ENCODE measurements around the gene SLC9A9.
A peak's percentile ranks its signal among the peaks of the same experiment; 100 is the strongest.

SLC9A9 gene

DNA sequence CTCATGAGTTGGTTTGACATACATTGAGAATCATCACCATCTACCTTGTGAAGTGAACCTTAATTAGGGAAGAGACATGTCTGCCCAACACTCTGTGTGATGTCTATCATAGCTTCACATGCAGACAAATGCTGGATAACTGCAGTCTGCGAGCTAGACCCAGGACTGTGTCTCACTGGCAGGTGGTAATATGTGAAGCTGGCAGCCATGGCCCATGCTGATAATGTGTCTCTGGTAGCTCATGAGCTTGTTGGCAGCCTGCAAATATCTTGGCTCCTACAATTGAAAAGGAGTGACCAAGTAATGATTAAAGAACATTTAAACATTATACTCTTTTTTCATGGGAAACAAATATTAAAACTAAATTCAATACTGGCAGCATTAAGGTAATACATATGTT lies 493.9 kb downstream of the SLC9A9 start:
- Histone ChIP-seq H3K27ac (ENCODE audit: low read depth, low read length) (no peak overlapping the region), H3K27me3 (ENCODE audit: insufficient read depth, low read length, poor library complexity) (no peaks in the 10 kb centered on the region), H4K5ac (ENCODE audit: low read length) (no peak overlapping the region), H4K8ac (ENCODE audit: low read depth, low read length) (no peak overlapping the region), H3K4ac (ENCODE audit: low read depth, low read length) (no peak overlapping the region), H3K4me1 (ENCODE audit: control insufficient read depth, low read depth, low read length) (peaks cover 4% of the 10 kb centered on the region), H2BK5ac (ENCODE audit: low read length) (no peak overlapping the region), H3K9ac (ENCODE audit: low read length) (no peak overlapping the region), H3K18ac (ENCODE audit: low read length) (no peak overlapping the region), H3K4me3 (ENCODE audit: low read length) (no peak overlapping the region), H3K79me2 (ENCODE audit: control insufficient read depth, insufficient read depth, low read length) (no peaks in the 10 kb centered on the region), H2AK5ac (ENCODE audit: low read length) (no peak overlapping the region), H2BK120ac (ENCODE audit: low read depth, low read length) (no peak overlapping the region), H3K4me2 (ENCODE audit: low read length) (no peak overlapping the region), H3K23ac (ENCODE audit: low read length) (no peak overlapping the region), H3K56ac (ENCODE audit: low read length) (no peak overlapping the region), H3K79me1 (ENCODE audit: low read length) (no peaks in the 10 kb centered on the region), H3K36me3 (ENCODE audit: control insufficient read depth, insufficient read depth, low read length) (no peaks in the 10 kb centered on the region), H2BK15ac (replicated peaks; ENCODE audit: low read depth) (no peak overlapping the region)
- DNase-seq: no peak
- WGBS (ENCODE audit: extremely low coverage, insufficient coverage, low lambda C conversion rate): no CpG with 5 or more reads among the region's 1 CpG

DNA sequence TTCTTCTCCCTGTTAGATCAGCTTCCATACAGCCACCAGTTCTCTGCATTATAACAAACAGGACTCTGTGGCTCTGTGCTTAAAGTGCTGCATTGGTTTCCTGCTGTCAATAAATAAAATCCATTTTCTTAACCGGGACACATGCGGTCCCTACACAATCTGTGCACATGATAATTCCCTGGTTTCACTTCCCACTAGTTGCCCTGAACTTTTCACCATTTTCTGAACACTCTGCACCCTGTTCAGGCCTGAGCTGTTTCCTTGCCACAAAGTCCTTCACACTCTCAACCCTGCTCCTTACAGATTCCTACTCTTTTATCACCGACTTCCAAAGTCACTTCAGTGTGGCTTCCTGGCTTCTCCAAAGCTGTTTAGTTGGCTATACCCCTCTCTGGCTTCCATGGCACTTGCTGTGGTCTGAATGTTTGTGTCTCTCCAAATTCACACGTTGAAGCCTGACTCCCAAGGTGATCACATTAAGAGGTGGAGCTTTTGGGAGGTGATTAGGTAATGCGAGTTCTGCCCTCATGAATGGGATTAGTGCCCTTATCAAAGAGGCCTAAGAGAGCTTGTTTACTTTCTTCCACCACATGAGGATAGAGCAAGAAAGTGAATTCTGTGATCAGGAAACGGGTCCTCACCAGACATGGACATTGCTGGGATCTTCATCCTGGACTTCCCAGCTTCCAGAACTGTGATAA lies 495.3 kb downstream of the SLC9A9 start:
- no peak overlapping the region for H4K8ac ChIP-seq (ENCODE audit: low read depth, low read length)
- H3K4me2 ChIP-seq (ENCODE audit: low read length): no peak overlapping the region
- no peak overlapping the region for H2BK120ac ChIP-seq (ENCODE audit: low read depth, low read length)
- H3K79me1 ChIP-seq (ENCODE audit: low read length): no peaks in the 10 kb centered on the region
- no peaks in the 10 kb centered on the region for H3K36me3 ChIP-seq (ENCODE audit: control insufficient read depth, insufficient read depth, low read length)
- no CpG with 5 or more reads among the region's 6 CpGs for WGBS (ENCODE audit: extremely low coverage, insufficient coverage, low lambda C conversion rate)
- no peak overlapping the region for H3K27ac ChIP-seq (ENCODE audit: low read depth, low read length)
- no peak overlapping the region for H3K9ac ChIP-seq (ENCODE audit: low read length)
- H4K5ac ChIP-seq (ENCODE audit: low read length): no peak overlapping the region
- no peak overlapping the region for H3K4ac ChIP-seq (ENCODE audit: low read depth, low read length)
- no peaks in the 10 kb centered on the region for H3K79me2 ChIP-seq (ENCODE audit: control insufficient read depth, insufficient read depth, low read length)
- no peak overlapping the region for H2BK15ac ChIP-seq (replicated peaks; ENCODE audit: low read depth)
- H3K4me1 ChIP-seq (ENCODE audit: control insufficient read depth, low read depth, low read length): peaks cover 4% of the 10 kb centered on the region
- no peak overlapping the region for H2BK5ac ChIP-seq (ENCODE audit: low read length)
- H2AK5ac ChIP-seq (ENCODE audit: low read length): no peak overlapping the region
- H3K27me3 ChIP-seq (ENCODE audit: insufficient read depth, low read length, poor library complexity): no peaks in the 10 kb centered on the region
- peak; percentile 85 for DNase-seq
- H3K23ac ChIP-seq (ENCODE audit: low read length): no peak overlapping the region
- no peak overlapping the region for H3K56ac ChIP-seq (ENCODE audit: low read length)
- no peak overlapping the region for H3K4me3 ChIP-seq (ENCODE audit: low read length)
- no peak overlapping the region for H3K18ac ChIP-seq (ENCODE audit: low read length)

DNA sequence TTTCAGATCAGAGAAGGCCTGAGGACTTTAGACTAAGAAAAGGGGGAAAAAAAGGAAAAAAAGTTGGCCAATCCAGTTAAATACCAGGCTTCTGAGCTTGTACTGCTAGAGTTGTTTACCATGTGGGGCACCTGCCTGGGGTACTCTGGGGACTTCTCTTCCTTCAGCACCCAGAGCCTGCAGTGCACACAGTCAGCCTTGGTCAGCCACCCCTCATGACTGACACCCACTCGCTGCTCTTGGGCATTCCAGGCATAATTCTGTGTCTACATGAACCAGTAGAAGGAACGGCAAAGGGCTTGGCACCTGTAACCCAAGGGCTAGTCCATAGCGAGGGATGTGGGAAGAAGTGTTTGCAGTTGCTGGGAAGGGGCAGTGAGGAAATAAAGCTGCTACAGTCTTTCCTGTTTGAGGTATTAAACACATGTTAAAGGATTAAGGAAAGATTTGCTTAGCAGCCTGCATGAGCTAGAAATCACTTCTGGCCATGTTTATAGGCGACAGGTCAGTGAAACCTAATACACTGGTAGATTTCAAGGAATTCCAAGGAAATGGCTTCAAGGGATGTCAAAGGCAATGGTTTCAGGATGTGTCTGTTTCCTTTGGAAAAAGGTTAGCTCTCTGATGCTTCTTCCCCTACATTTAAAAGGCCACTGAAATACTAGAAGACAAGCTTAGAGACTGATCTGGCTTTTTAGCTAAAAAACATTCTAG lies 496.2 kb downstream of the SLC9A9 start:
- Histone ChIP-seq H2BK15ac (replicated peaks; ENCODE audit: low read depth) (no peak overlapping the region), H2BK120ac (ENCODE audit: low read depth, low read length) (no peak overlapping the region), H4K8ac (ENCODE audit: low read depth, low read length) (no peak overlapping the region), H4K5ac (ENCODE audit: low read length) (no peak overlapping the region), H3K4me1 (ENCODE audit: control insufficient read depth, low read depth, low read length) (peaks cover 4% of the 10 kb centered on the region), H3K56ac (ENCODE audit: low read length) (no peak overlapping the region), H3K27me3 (ENCODE audit: insufficient read depth, low read length, poor library complexity) (no peaks in the 10 kb centered on the region), H2BK5ac (ENCODE audit: low read length) (no peak overlapping the region), H3K4me2 (ENCODE audit: low read length) (no peak overlapping the region), H3K23ac (ENCODE audit: low read length) (no peak overlapping the region), H3K79me1 (ENCODE audit: low read length) (no peaks in the 10 kb centered on the region), H3K79me2 (ENCODE audit: control insufficient read depth, insufficient read depth, low read length) (no peaks in the 10 kb centered on the region), H3K36me3 (ENCODE audit: control insufficient read depth, insufficient read depth, low read length) (no peaks in the 10 kb centered on the region), H3K9ac (ENCODE audit: low read length) (no peak overlapping the region), H3K4me3 (ENCODE audit: low read length) (no peak overlapping the region), H3K27ac (ENCODE audit: low read depth, low read length) (no peak overlapping the region), H2AK5ac (ENCODE audit: low read length) (no peak overlapping the region), H3K4ac (ENCODE audit: low read depth, low read length) (no peak overlapping the region), H3K18ac (ENCODE audit: low read length) (no peak overlapping the region)
- no CpG with 5 or more reads among the region's 4 CpGs for WGBS (ENCODE audit: extremely low coverage, insufficient coverage, low lambda C conversion rate)
- peak; percentile 3 for DNase-seq

DNA sequence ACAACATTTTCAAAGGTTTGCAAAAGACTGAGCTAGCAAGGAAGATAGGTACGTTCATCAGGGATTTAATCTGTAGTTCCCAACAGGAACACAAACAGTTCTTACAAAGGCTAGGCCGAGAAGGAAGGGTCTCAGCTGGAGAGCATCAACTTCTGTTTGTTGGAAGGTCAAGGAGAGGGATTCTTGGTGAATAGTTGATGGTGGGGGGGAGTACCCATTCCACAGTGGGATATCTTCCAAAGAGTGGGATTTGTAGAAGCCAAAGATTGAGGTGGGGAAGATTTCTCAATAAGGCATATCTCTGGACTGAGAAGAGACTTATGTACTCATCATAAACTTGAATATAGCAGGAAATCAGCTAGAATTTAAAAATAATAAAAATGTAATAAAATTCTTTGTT lies 496.9 kb downstream of the SLC9A9 start:
- Histone ChIP-seq H3K4me3 (ENCODE audit: low read length) (no peak overlapping the region), H3K27ac (ENCODE audit: low read depth, low read length) (no peak overlapping the region)
- WGBS (ENCODE audit: extremely low coverage, insufficient coverage, low lambda C conversion rate): no CpG with 5 or more reads among the region's 2 CpGs

DNA sequence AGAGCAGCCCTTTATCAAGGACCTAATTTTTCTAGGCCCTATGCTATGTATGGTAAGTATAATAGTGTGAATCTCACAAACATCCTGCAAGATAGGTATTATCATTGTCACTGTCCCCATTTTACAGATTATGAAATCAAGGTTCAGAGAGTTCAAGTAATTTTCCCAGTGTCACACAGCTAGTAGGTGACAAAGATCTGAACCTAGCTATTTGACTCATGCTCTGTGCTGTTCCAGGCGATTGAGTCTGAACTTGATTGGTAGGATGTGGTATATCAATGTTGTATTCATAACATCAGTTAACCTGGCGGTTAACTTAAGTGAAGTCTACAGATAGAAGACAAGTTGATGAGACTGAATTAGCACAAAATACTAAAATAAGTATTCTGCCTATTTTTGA lies 498.8 kb downstream of the SLC9A9 start:
- no peaks in the 10 kb centered on the region for H3K27me3 ChIP-seq (ENCODE audit: insufficient read depth, low read length, poor library complexity)
- H3K9ac ChIP-seq (ENCODE audit: low read length): no peak overlapping the region
- no peak overlapping the region for H4K8ac ChIP-seq (ENCODE audit: low read depth, low read length)
- no peaks in the 10 kb centered on the region for H3K79me2 ChIP-seq (ENCODE audit: control insufficient read depth, insufficient read depth, low read length)
- H3K23ac ChIP-seq (ENCODE audit: low read length): no peak overlapping the region
- no peaks in the 10 kb centered on the region for H3K36me3 ChIP-seq (ENCODE audit: control insufficient read depth, insufficient read depth, low read length)
- no peaks in the 10 kb centered on the region for H3K79me1 ChIP-seq (ENCODE audit: low read length)
- H3K4me3 ChIP-seq (ENCODE audit: low read length): no peak overlapping the region
- H3K56ac ChIP-seq (ENCODE audit: low read length): no peak overlapping the region
- H3K18ac ChIP-seq (ENCODE audit: low read length): no peak overlapping the region
- H3K4ac ChIP-seq (ENCODE audit: low read depth, low read length): no peak overlapping the region
- no peak for DNase-seq
- H2AK5ac ChIP-seq (ENCODE audit: low read length): no peak overlapping the region
- no peak overlapping the region for H2BK120ac ChIP-seq (ENCODE audit: low read depth, low read length)
- H2BK5ac ChIP-seq (ENCODE audit: low read length): no peak overlapping the region
- no peak overlapping the region for H3K27ac ChIP-seq (ENCODE audit: low read depth, low read length)
- no peak overlapping the region for H4K5ac ChIP-seq (ENCODE audit: low read length)
- H3K4me1 ChIP-seq (ENCODE audit: control insufficient read depth, low read depth, low read length): peaks cover 4% of the 10 kb centered on the region
- H2BK15ac ChIP-seq (replicated peaks; ENCODE audit: low read depth): no peak overlapping the region
- no CpG with 5 or more reads among the region's 2 CpGs for WGBS (ENCODE audit: extremely low coverage, insufficient coverage, low lambda C conversion rate)
- no peak overlapping the region for H3K4me2 ChIP-seq (ENCODE audit: low read length)

More for the DNA sequence above, 496.9 kb downstream of the SLC9A9 start:
- H2BK15ac ChIP-seq (replicated peaks; ENCODE audit: low read depth): no peak overlapping the region
- H3K4me1 ChIP-seq (ENCODE audit: control insufficient read depth, low read depth, low read length): peaks cover 4% of the 10 kb centered on the region
- H3K18ac ChIP-seq (ENCODE audit: low read length): no peak overlapping the region
- H2BK5ac ChIP-seq (ENCODE audit: low read length): no peak overlapping the region
- no peak overlapping the region for H3K56ac ChIP-seq (ENCODE audit: low read length)
- peak; percentile 14 for DNase-seq
- no peak overlapping the region for H3K4me2 ChIP-seq (ENCODE audit: low read length)
- no peak overlapping the region for H3K23ac ChIP-seq (ENCODE audit: low read length)
- no peaks in the 10 kb centered on the region for H3K79me1 ChIP-seq (ENCODE audit: low read length)
- H3K36me3 ChIP-seq (ENCODE audit: control insufficient read depth, insufficient read depth, low read length): no peaks in the 10 kb centered on the region
- no peaks in the 10 kb centered on the region for H3K27me3 ChIP-seq (ENCODE audit: insufficient read depth, low read length, poor library complexity)
- H3K4ac ChIP-seq (ENCODE audit: low read depth, low read length): no peak overlapping the region
- H4K8ac ChIP-seq (ENCODE audit: low read depth, low read length): no peak overlapping the region
- H4K5ac ChIP-seq (ENCODE audit: low read length): no peak overlapping the region
- H2AK5ac ChIP-seq (ENCODE audit: low read length): no peak overlapping the region
- no peaks in the 10 kb centered on the region for H3K79me2 ChIP-seq (ENCODE audit: control insufficient read depth, insufficient read depth, low read length)
- no peak overlapping the region for H3K9ac ChIP-seq (ENCODE audit: low read length)
- no peak overlapping the region for H2BK120ac ChIP-seq (ENCODE audit: low read depth, low read length)
